H9 (cell line): ENCODE data around the gene CCDC187. TPM values are rescaled to one million over a fixed set of nuclear protein-coding genes. Genes with fewer than 3 reads are reported as not detected.

Experiments used
- DNase-seq: peaks from one replicate; pipeline ENCODE4 v3.0.0-alpha.2; 2017
- H2AFZ ChIP-seq: one replicate; pipeline ENCODE4 v1.6.1; 2013; ENCODE audit warnings: mild to moderate bottlenecking, low read length, control low read depth, moderate library complexity
- H2AK5ac ChIP-seq: 2 replicates; pipeline ENCODE4 v1.6.1; 2013; ENCODE audit warnings: low read length, control low read depth, mixed read lengths; ENCODE audit not compliant: insufficient read length
- H2BK120ac ChIP-seq: one replicate; pipeline ENCODE4 v1.6.1; 2013; ENCODE audit warnings: low read depth, mild to moderate bottlenecking, low read length, control low read depth, inconsistent platforms; ENCODE audit not compliant: poor library complexity, severe bottlenecking
- H2BK12ac ChIP-seq: 2 replicates; pipeline ENCODE4 v1.6.1; 2013; ENCODE audit warnings: low read length, control low read depth, mixed read lengths, low read depth; ENCODE audit not compliant: insufficient read length
- H2BK15ac ChIP-seq: 2 replicates; pipeline ENCODE4 v1.6.1; 2013; ENCODE audit warnings: low read depth, low read length, control low read depth
- H2BK20ac ChIP-seq: one replicate; pipeline ENCODE4 v1.6.1; 2013; ENCODE audit warnings: low read depth, mild to moderate bottlenecking, low read length, control low read depth, inconsistent platforms; ENCODE audit not compliant: poor library complexity, severe bottlenecking
- H2BK5ac ChIP-seq: 2 replicates; pipeline ENCODE4 v1.6.1; 2013; ENCODE audit warnings: low read length, control low read depth, mixed read lengths; ENCODE audit not compliant: insufficient read length
- H3K14ac ChIP-seq: 2 replicates; pipeline ENCODE4 v1.6.1; 2013; ENCODE audit warnings: low read length, control low read depth; ENCODE audit not compliant: insufficient read depth
- H3K18ac ChIP-seq: 2 replicates; pipeline ENCODE4 v1.6.1; 2013; ENCODE audit warnings: low read depth, mild to moderate bottlenecking, mixed read lengths, low read length, control low read depth; ENCODE audit not compliant: insufficient read length
- H3K23ac ChIP-seq: 2 replicates; pipeline ENCODE4 v1.6.1; 2013; ENCODE audit warnings: low read length, control low read depth, mixed read lengths, low read depth; ENCODE audit not compliant: insufficient read length
- H3K23me2 ChIP-seq: 2 replicates; pipeline ENCODE4 v1.6.1; 2013; ENCODE audit warnings: low read depth, mild to moderate bottlenecking, mixed read lengths, low read length, control low read depth; ENCODE audit not compliant: insufficient read length, poor library complexity, severe bottlenecking
- H3K27ac ChIP-seq: 2 replicates; pipeline ENCODE4 v1.5.1; 2013; ENCODE audit warnings: low read length, control low read depth, mixed read lengths, low read depth; ENCODE audit not compliant: insufficient read length
- H3K27me3 ChIP-seq: 2 replicates; pipeline ENCODE4 v1.6.1; 2013; ENCODE audit warnings: low read length, control low read depth, inconsistent platforms; ENCODE audit not compliant: insufficient read depth
- H3K4ac ChIP-seq: 2 replicates; pipeline ENCODE4 v1.6.1; 2013; ENCODE audit warnings: low read depth, mild to moderate bottlenecking, control low read depth, inconsistent platforms, low read length, moderate library complexity
- H3K4me1 ChIP-seq: 2 replicates; pipeline ENCODE4 v1.6.1; 2013; ENCODE audit warnings: low read length, control low read depth, inconsistent platforms; ENCODE audit not compliant: insufficient read depth
- H3K4me2 ChIP-seq: 2 replicates; pipeline ENCODE4 v1.6.1; 2013; ENCODE audit warnings: low read length, control low read depth, mixed read lengths; ENCODE audit not compliant: insufficient read length, insufficient read depth
- H3K56ac ChIP-seq: 2 replicates; pipeline ENCODE4 v1.6.1; 2013; ENCODE audit warnings: low read depth, mild to moderate bottlenecking, mixed read lengths, low read length, control low read depth; ENCODE audit not compliant: insufficient read length
- H3K79me1 ChIP-seq: 2 replicates; pipeline ENCODE4 v1.6.1; 2013; ENCODE audit warnings: low read depth, mild to moderate bottlenecking, moderate library complexity, low read length, control low read depth, inconsistent platforms; ENCODE audit not compliant: insufficient read depth, poor library complexity, severe bottlenecking
- H3K79me2 ChIP-seq: 2 replicates; pipeline ENCODE4 v1.6.1; 2013; ENCODE audit warnings: low read length, control low read depth, inconsistent platforms; ENCODE audit not compliant: insufficient read depth
- H3K9ac ChIP-seq: 2 replicates; pipeline ENCODE4 v1.6.1; 2013; ENCODE audit warnings: low read length, control low read depth, mixed read lengths; ENCODE audit not compliant: insufficient read length; ENCODE audit errors: extremely low read depth
- H3K9me3 ChIP-seq: one replicate; pipeline ENCODE4 v1.6.1; 2013; ENCODE audit warnings: low read depth, low read length, inconsistent platforms; ENCODE audit not compliant: control insufficient read depth
- H3T11ph ChIP-seq: one replicate; pipeline ENCODE4 v1.6.1; 2013; ENCODE audit warnings: mild to moderate bottlenecking, low read length, control low read depth, inconsistent platforms
- H4K20me1 ChIP-seq: one replicate; pipeline ENCODE4 v1.6.1; 2013; ENCODE audit not compliant: control insufficient read depth, insufficient read length, insufficient read depth
- H4K5ac ChIP-seq: 2 replicates; pipeline ENCODE4 v1.6.1; 2013; ENCODE audit warnings: low read depth, mild to moderate bottlenecking, mixed read lengths, low read length, control low read depth; ENCODE audit not compliant: insufficient read length
- H4K8ac ChIP-seq: replicated peaks from 2 replicates; pipeline ENCODE4 v1.6.1; 2013; ENCODE audit warnings: low read length, control low read depth, mixed read lengths, low read depth; ENCODE audit not compliant: insufficient read length
- H4K91ac ChIP-seq: 2 replicates; pipeline ENCODE4 v1.6.1; 2013; ENCODE audit warnings: low read depth, mild to moderate bottlenecking, moderate library complexity, mixed read lengths, low read length, control low read depth; ENCODE audit not compliant: insufficient read length
- H3K27ac Mint-ChIP-seq, 3 experiments: 2 replicates in 2 of 3; 3 replicates in 1 of 3; pipeline ENCODE4 v1.8.0; 2020 to 2021; ENCODE audit warnings: mixed read lengths in 3 of 3, mild to moderate bottlenecking in 1 of 3, moderate library complexity in 1 of 3
- H3K27me3 Mint-ChIP-seq: 2 replicates; pipeline ENCODE4 v1.8.0; 2021; ENCODE audit warnings: low read depth, mild to moderate bottlenecking, moderate library complexity, mixed read lengths
- H3K36me3 Mint-ChIP-seq, 3 experiments: 2 replicates in 2 of 3; 3 replicates in 1 of 3; pipeline ENCODE4 v1.8.0; 2020 to 2021; ENCODE audit warnings: low read depth in 3 of 3, mixed read lengths in 3 of 3; ENCODE audit not compliant: insufficient read depth in 1 of 3
- H3K4me1 Mint-ChIP-seq, 2 experiments: 2 replicates each; pipeline ENCODE4 v1.8.0; 2020; ENCODE audit warnings: mixed read lengths in 2 of 2
- H3K4me3 Mint-ChIP-seq, 2 experiments: 2 replicates in 1 of 2; 3 replicates in 1 of 2; pipeline ENCODE4 v1.8.0; 2020 to 2021; ENCODE audit warnings: mild to moderate bottlenecking in 2 of 2, mixed read lengths in 2 of 2, moderate library complexity in 1 of 2
- H3K9me3 Mint-ChIP-seq, 2 experiments: 2 replicates in 1 of 2; 3 replicates in 1 of 2; pipeline ENCODE4 v1.8.0; 2020; ENCODE audit warnings: mild to moderate bottlenecking in 2 of 2, mixed read lengths in 2 of 2, moderate library complexity in 1 of 2
- WGBS: extraction: QIAGEN DNeasy Blood & Tissue Kit; methylation state at CpG from one replicate; pipeline ENCODE4 v1.1.7; 2013; ENCODE audit warnings: missing lambda C conversion rate, low lambda C conversion rate, mixed read lengths; ENCODE audit not compliant: insufficient read length; ENCODE audit errors: extremely low coverage; 5-methylcytosine and 5-hydroxymethylcytosine counted together
- total RNA-seq: library from RNA; stranded (reverse); gene quantifications from 2 replicates; pipeline ENCODE4 v1.2.1, GENCODE V29; 2021
- TF ChIP-seq, protein P1 (sequence below): fragments of 200-600 bp; sonication (generic); conservative IDR thresholded peaks from 3 replicates; pipeline ENCODE4 v1.8.0; 2021; ENCODE audit warnings: antibody characterized with exemption, mild to moderate bottlenecking

CCDC187 gene
- total RNA-seq, 1 experiment from 2014 or later: 0.07 TPM

DNA sequence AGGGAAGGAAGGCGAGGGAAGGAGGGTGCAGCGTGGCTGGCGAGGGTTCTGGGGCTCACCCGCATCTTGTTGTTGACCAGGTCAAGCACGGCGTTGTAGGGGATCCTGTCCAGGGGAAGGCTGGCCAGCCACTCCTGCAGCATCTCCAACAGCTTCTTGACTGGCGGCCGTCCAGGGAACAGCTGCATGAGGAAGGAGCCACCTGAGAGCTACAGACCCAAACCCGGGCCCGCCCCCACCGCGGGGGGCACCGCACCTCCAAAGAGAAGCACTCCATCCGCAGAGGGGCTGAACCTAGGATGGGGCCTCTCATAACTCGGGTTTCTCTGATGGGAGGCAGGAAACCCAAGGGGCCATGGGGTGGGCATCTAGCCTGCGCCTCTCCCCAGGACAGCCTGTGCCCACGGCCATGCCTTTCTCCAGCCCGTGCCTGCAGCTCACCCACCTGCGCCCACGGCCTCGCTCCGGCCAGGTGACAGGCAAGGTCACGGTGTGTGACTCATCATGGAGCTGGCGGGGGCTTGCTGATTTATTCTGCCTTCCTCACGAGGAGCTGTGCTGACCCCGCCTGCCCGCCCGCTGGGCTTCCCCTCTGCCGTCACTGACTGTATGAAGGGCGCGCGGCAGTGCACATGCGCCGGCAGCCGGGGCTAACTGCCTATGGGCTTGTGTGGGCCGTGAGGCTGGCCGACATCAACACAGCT, 87.2 kb downstream of the CCDC187 start:
- Histone ChIP-seq H3T11ph (no peak overlapping the region), H3K27me3 (no peaks in the 10 kb centered on the region), H4K8ac (no peak overlapping the region), H3K9me3 (no peaks in the 10 kb centered on the region), H3K79me2 (no peaks in the 10 kb centered on the region), H3K4ac (no peak overlapping the region), H3K9ac (no peak overlapping the region), H2AK5ac (no peak overlapping the region), H2BK5ac (no peak overlapping the region), H2BK20ac (no peak overlapping the region), H4K91ac (no peak overlapping the region), H4K5ac (no peak overlapping the region), H2BK15ac (no peak overlapping the region), H3K56ac (no peak overlapping the region), H2BK120ac (no peak overlapping the region), H3K23ac (no peak overlapping the region), H3K79me1 (no peaks in the 10 kb centered on the region), H4K20me1 (no peaks in the 10 kb centered on the region), H2AFZ (no peak overlapping the region), H3K4me2 (no peak overlapping the region), H3K18ac (no peak overlapping the region), H3K14ac (no peak overlapping the region), H3K23me2 (no peaks in the 10 kb centered on the region), H3K4me1 (no peaks in the 10 kb centered on the region), H3K27ac (no peak overlapping the region), H2BK12ac (no peak overlapping the region)
- no peak overlapping the region for H3K27ac Mint-ChIP-seq
- WGBS: no CpG with 5 or more reads among the region's 37 CpGs
- no peaks in the 10 kb centered on the region; a peak in 1 of 5 replicates for H3K9me3 Mint-ChIP-seq
- no peak overlapping the region for H3K4me3 Mint-ChIP-seq
- peaks cover 32 to 63% (median 45%) of the 10 kb centered on the region in 3 experiments for H3K36me3 Mint-ChIP-seq
- DNase-seq: no peak
- no peaks in the 10 kb centered on the region for H3K27me3 Mint-ChIP-seq
- TF ChIP-seq, protein P1, sequence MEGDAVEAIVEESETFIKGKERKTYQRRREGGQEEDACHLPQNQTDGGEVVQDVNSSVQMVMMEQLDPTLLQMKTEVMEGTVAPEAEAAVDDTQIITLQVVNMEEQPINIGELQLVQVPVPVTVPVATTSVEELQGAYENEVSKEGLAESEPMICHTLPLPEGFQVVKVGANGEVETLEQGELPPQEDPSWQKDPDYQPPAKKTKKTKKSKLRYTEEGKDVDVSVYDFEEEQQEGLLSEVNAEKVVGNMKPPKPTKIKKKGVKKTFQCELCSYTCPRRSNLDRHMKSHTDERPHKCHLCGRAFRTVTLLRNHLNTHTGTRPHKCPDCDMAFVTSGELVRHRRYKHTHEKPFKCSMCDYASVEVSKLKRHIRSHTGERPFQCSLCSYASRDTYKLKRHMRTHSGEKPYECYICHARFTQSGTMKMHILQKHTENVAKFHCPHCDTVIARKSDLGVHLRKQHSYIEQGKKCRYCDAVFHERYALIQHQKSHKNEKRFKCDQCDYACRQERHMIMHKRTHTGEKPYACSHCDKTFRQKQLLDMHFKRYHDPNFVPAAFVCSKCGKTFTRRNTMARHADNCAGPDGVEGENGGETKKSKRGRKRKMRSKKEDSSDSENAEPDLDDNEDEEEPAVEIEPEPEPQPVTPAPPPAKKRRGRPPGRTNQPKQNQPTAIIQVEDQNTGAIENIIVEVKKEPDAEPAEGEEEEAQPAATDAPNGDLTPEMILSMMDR: no peak
- no peaks in the 10 kb centered on the region for H3K4me1 Mint-ChIP-seq
